ENCODE data around the gene WDR74.
A peak's percentile ranks its signal among the peaks of the same experiment; 100 is the strongest.
"Not testable (repeated sequence)": the region's sequence is repeated elsewhere in the genome, so short reads cannot be mapped to it uniquely, and the experiment has no call there.

The WDR74 gene

DNA sequence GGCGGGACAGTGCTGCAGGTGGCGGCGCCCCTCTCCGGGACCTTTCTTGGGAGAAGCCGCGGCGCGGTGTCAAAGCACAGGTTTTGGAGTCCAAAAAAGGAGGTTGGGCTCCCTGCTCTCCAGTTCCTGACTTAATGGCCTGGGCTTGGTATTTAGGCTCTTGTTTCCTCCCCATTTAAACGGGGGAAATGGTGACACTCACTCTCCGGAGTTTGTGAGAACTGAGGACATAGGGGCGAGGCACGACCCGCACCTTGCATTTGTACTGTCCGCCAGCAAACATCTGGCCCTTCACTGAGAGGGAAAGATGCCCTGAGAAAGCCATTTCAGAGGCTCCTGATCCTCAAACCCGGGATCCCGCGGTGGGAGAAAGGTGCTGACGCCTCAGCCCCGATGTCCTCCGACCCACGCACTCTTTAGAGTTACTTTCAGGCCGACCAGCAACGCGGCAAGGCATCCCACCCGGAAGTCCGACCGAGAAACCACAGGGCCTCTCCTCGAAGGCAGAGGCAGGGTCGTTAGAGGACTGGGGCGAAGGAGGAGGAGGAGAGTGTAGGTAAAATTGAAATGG is 2.9 kb upstream of the WDR74 start:
- DNase-seq, result peak in 18 of 56 donors; percentile 7 to 57 (median 36)

GRCh38 chr11:62841361-62842170 is 2.2 kb upstream of the WDR74 start:
- peak in 55 of 56 donors; percentile 31 to 96 (median 78) for DNase-seq

DNA sequence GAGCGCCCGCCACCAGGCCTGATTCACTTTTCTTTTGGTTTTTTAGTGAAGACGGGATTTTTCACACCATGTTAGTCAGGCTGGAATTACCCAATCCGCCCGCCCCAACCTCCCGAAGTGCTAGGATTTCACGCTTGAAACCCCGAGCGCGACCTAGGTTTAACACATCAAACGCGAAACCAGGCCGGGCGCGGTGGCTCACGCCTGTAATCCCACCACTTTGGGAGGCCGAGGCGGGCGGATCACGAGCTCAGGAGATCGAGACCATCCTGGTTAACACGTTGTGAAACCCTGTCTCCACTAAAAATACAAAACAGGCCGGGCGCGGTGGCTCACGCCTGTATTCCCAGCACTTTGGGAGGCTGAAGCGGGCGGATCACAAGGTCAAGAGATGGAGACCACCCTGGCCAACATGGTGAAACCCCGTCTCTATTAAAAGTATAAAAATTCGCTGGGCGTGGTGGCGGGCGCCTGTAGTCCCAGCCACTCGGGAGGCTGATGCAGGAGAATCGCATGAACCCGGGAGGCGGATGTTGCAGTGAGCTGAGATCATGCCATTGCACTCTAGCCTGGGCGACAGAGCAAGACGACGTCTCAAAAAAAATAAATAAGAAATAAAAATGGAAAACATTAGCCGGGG is 1.5 kb upstream of the WDR74 start:
- peak in 41 of 56 donors; percentile 5 to 73 (median 32) for DNase-seq

- no peak for DNase-seq
These were observed 4.1 kb downstream of the WDR74 start for GRCh38 chr11:62835336-62835735.

GRCh38 chr11:62832336-62833234 is 6.8 kb downstream of the WDR74 start, which contains the start of gene TEX54:
Gene TEX54, minus strand, starts transcription at chr11:62832841.
- peak in 13 of 56 donors; percentile 7 to 67 (median 28) for DNase-seq

DNA sequence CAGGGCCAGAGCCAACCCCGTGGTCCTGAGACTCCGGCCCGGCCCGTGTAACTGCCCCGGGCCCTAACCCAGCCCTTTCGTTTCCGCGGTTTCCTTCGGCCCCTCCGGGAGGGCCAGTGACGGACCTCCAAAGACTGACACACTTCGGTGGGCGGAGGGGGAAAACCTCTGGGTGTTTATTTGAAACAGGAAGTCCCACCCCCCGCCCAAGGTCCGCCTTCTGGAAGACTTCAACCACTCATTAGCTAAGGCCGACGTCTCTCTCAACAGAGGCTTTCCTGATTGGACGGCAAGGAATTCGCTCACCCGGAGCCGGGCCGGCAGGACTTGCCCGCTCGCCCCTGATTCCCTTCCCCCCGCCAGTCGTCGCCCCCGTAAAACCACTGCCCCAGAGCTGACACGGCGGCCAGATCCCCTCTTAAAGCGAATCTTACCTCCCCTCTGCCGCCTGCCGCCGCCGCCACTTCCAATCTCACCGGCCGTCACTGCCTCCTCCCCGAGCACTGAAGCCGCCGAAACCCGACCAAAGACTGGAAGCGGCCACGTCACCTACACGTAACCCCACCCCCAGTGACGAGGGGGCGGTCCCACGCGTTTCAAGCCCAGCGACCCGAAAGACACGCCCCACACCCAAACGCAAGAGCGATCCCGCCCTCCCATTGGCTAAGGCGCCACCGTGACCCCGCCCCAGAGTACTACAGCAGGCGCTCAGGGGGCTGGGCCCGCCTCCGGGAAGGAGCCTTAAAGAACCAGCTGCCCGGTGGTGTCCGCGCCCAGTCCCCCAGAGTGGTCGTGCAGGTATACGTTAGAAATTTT is 7.7 kb downstream of the WDR74 start, which contains the start of gene STX5:
TSS of gene STX5 (minus strand) at position 532 of the 816 bp plus-strand sequence. CDS start 808 bp downstream, outside the sequence.
- DNase-seq, result peak; percentile 92 to 100 (median 99)

DNA sequence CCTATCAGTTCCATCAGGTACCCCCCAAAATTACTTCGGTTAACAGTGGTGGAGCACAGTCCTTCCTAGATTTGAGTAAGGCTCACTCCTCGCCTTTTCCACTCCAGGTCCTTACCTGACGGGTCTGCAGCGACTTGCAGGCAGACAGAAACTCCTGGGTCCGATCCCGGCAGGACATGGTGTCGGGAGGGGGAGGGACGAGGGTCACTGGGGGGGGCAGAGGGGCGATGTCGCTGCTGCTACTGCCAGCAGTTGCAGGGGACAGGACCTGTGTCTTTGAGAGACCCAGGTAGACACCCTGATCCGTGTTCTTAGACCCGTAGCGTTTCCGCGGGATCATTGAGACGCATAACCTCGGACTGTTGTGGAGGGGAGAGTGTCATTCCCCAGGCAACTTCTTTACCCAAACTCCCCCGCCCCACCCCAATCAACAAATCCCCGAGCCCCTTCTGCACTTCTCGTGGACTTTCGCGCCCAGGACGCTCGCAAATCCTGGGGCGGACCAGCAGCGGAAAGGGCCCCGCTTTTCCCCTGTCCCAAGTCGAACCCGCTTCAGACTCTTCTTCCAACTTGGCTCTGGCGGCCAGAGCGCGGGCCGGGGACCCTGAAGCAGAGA is 8.4 kb downstream of the WDR74 start:
- peak in 1 of 56 donors; percentile 41 for DNase-seq

- not testable (repeated sequence) for DNase-seq
These were observed 11.3 kb downstream of the WDR74 start for GRCh38 chr11:62828130-62828529.

GRCh38 chr11:62823677-62824076 is 15.7 kb downstream of the WDR74 start:
- DNase-seq, result no peak

- DNase-seq, result no peak
These were observed 22.3 kb downstream of the WDR74 start for GRCh38 chr11:62817129-62817528.

GRCh38 chr11:62816557-62816956 is 22.8 kb downstream of the WDR74 start:
- no peak for DNase-seq

DNA sequence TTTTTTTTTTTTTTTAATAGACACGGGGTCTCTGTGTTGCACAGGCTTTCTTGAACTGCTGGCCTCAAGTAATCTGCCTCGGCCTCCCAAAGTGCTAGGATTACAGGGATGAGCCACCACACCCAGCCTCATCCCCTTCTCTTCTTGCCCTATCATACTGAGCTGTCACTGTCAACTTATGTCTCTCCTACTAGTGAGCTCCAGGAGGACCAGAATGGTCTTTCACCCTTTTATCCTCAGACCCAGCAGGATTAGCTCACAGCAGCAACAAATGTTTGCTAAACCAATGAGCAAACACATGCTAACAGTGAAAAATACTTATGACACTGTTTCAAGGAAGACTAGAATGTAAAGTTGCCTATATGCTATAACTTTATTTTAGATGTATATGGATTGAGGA is 27.7 kb downstream of the WDR74 start:
- DNase-seq, result no peak

DNA sequence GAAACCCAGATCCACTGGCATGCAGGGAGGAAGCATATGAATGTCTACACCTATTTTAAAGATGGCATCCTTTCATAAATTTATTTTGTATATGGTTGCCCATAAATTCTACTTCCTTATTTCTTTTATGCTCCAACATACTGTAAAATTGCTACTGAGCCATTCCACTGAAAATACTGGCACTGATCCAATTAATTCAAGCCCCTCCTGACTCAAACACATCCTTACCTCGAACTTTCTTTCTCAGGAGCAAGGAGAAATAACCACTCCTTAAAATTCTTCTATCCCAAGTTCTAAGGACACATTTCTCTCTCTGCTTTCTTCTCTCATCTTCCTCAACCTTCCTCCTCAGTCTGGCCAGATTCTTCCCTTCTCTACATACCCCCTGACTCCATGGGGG is 28.6 kb downstream of the WDR74 start:
- DNase-seq, result no peak

DNA sequence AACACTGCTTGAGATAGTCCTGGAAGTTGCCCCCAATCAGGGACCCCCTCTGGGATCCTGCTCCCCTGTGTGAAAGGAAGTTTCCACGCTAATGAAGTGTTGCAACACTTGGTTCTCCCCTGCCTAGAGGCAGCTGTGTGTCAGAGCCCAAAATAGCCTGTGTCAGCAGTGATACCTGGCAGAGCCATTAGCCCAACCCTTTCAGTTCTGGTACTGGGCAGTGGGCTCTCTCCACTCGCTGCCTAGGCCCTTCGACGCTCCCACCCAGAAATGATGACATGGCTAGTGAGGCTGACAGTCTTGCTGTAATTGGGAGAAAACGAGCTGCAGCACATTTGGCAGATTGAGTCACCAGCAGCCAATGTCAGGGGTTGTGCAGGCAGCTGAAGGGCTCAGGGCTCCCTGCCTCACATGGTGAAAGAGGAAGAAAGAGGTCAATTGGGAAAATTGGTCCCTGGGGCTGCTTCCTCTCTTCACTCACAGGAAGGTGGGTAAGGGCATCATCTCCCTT is 32.7 kb downstream of the WDR74 start:
- peak in 2 of 56 donors; percentile 13 to 17 for DNase-seq

DNA sequence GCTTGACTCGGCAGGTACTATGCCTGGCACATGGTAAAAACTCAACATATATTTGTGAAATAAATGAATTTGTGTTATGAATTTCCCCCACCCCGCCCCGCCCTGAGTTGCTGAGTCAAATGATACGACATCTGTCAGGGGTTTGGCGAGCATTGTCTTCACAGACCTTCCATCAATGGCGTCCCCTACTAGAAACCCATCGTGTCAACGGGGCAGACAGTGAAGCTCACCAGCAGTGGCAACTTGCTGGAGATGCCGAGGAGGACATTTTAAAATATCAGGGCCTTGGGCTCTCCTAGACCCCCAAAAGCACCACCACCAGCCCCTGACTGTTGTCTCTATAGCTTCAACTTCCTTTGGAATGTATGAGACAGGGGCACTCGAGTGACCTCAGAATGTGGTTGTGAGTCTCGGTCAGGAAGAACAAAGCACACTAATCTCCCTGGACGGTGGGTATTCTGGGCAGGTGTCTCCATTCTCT is 33.4 kb downstream of the WDR74 start:
- DNase-seq, result no peak

GRCh38 chr11:62805076-62805892 is 34.1 kb downstream of the WDR74 start, which contains the start of gene NXF1:
Gene NXF1, minus strand, starts transcription at chr11:62805440. Its CDS starts 84 bp downstream, at chr11:62805356.
- DNase-seq, result peak; percentile 56 to 97 (median 90)

GRCh38 chr11:62804310-62805075 is 34.9 kb downstream of the WDR74 start:
- DNase-seq, result peak in 1 of 56 donors; percentile 42

Measured in amygdala (tissue), 56 donors.